ENCODE data around the gene SCN4A. TPM values are rescaled to one million over a fixed set of nuclear protein-coding genes. Genes with fewer than 3 reads are reported as not detected.
"Not testable (repeated sequence)": the region's sequence is repeated elsewhere in the genome, so short reads cannot be mapped to it uniquely, and the experiment has no call there.

Gene SCN4A
- total RNA-seq, 4 donors from 2014 or later: under 0.01 to 0.71 (median 0.20) TPM

- Histone ChIP-seq H3K4me1 (peaks cover 0 to 4% (median 2%) of the 10 kb centered on the region in 4 donors), H3K4me3 (no peak overlapping the region), H3K36me3 (peaks cover 0 to 13% (median 0%) of the 10 kb centered on the region in 4 donors), H3K9me3 (no peaks in the 10 kb centered on the region), H3K27me3 (no peaks in the 10 kb centered on the region), H3K27ac (replicated peaks in 1 of 4) (no peak overlapping the region)
- intact Hi-C loops (cut with DNase I): no loop called here
- WGBS: 79% methylated on average over 4 of the region's 5 CpGs
- DNase-seq (ENCODE audit: extremely low spot score): no peak
- TF ChIP-seq CTCF (IDR thresholded peaks at IDR 0.05) (no peak), POLR2A (IDR thresholded peaks at IDR 0.05; ENCODE audit: low read depth) (no peak), POLR2AphosphoS5 (IDR thresholded peaks at IDR 0.05) (no peak), EP300 (IDR thresholded peaks at IDR 0.05) (no peak)
Observed at GRCh38 chr17:63925615-63926014, 47.1 kb downstream of the SCN4A start.

- H3K4me3 ChIP-seq; intact Hi-C loops (cut with DNase I); H3K4me1 ChIP-seq; H3K9me3 ChIP-seq; H3K27ac ChIP-seq (replicated peaks in 1 of 4); DNase-seq (ENCODE audit: extremely low spot score); H3K36me3 ChIP-seq: not testable (repeated sequence)
- WGBS: 78% methylated on average over 9 of the region's 9 CpGs
- H3K27me3 ChIP-seq: peaks cover 0 to 13% (median 0%) of the 10 kb centered on the region in 4 donors
Observed at GRCh38 chr17:63922402-63922801, 50.3 kb downstream of the SCN4A start.

- intact Hi-C loops (cut with DNase I); H3K4me1 ChIP-seq: not testable (repeated sequence)
- WGBS: 92% methylated on average over 4 of the region's 5 CpGs
Observed at GRCh38 chr17:63920779-63921178, 51.9 kb downstream of the SCN4A start.

GRCh38 chr17:63920050-63920449 lies 52.7 kb downstream of the SCN4A start:
- 89% methylated on average over 6 of the region's 6 CpGs for WGBS
- H3K4me1 ChIP-seq; DNase-seq (ENCODE audit: extremely low spot score); H3K36me3 ChIP-seq; H3K9me3 ChIP-seq; H3K4me3 ChIP-seq; intact Hi-C loops (cut with DNase I); H3K27ac ChIP-seq (replicated peaks in 1 of 4): not testable (repeated sequence)
- peaks cover 0 to 13% (median 0%) of the 10 kb centered on the region in 4 donors for H3K27me3 ChIP-seq

More at GRCh38 chr17:63920779-63921178, 51.9 kb downstream of the SCN4A start:
- not testable (repeated sequence) for DNase-seq (ENCODE audit: extremely low spot score); H3K9me3 ChIP-seq; H3K36me3 ChIP-seq; H3K27ac ChIP-seq (replicated peaks in 1 of 4); H3K4me3 ChIP-seq
- peaks cover 0 to 13% (median 0%) of the 10 kb centered on the region in 4 donors for H3K27me3 ChIP-seq

GRCh38 chr17:63919311-63919723 lies 53.4 kb downstream of the SCN4A start:
- Histone ChIP-seq H3K9me3 (no peaks in the 10 kb centered on the region), H3K4me1 (peaks cover 0 to 7% (median 3%) of the 10 kb centered on the region in 4 donors), H3K27ac (replicated peaks in 1 of 4) (no peak overlapping the region), H3K4me3 (no peak overlapping the region), H3K27me3 (peaks cover 0 to 13% (median 0%) of the 10 kb centered on the region in 4 donors), H3K36me3 (no peaks in the 10 kb centered on the region)
- intact Hi-C loops (cut with DNase I): loop anchor here (1.0 to 10.0 kb wide), 3 partner anchors 106 to 365 kb away; partner anchors contain the start of gene ERN1
- WGBS: 46% methylated on average over 8 of the region's 8 CpGs
- no peak for TF ChIP-seq EP300 (IDR thresholded peaks at IDR 0.05)
- no peak for TF ChIP-seq POLR2A (IDR thresholded peaks at IDR 0.05; ENCODE audit: low read depth)
- peak; percentile 82 to 94 (median 88) for TF ChIP-seq CTCF (IDR thresholded peaks at IDR 0.05)
- TF ChIP-seq POLR2AphosphoS5 (IDR thresholded peaks at IDR 0.05): no peak
- no peak for DNase-seq (ENCODE audit: extremely low spot score)

- not testable (repeated sequence) for DNase-seq (ENCODE audit: extremely low spot score); H3K27ac ChIP-seq (replicated peaks in 1 of 4); H3K9me3 ChIP-seq; H3K4me1 ChIP-seq; H3K36me3 ChIP-seq; H3K4me3 ChIP-seq
- intact Hi-C loops (cut with DNase I): loop anchor here (1.0 to 10.0 kb wide), 3 partner anchors 106 to 366 kb away; partner anchors contain the start of gene ERN1
- WGBS: 46% methylated on average over 10 of the region's 10 CpGs
- H3K27me3 ChIP-seq: peaks cover 0 to 13% (median 0%) of the 10 kb centered on the region in 4 donors
Observed at GRCh38 chr17:63918789-63919305, 53.9 kb downstream of the SCN4A start, which contains the start of gene GH1. GH1 (minus strand) TSS chr17:63918839; CDS start chr17:63918776, 63 bp downstream.

- intact Hi-C loops (cut with DNase I): loop anchor here (10.0 kb wide), 2 partner anchors 216 to 366 kb away; partner anchors contain the start of gene ERN1
- Histone ChIP-seq H3K4me3 (no peak overlapping the region), H3K4me1 (peaks cover 0 to 7% (median 3%) of the 10 kb centered on the region in 4 donors), H3K9me3 (no peaks in the 10 kb centered on the region), H3K27me3 (peaks cover 0 to 13% (median 0%) of the 10 kb centered on the region in 4 donors), H3K27ac (replicated peaks in 1 of 4) (no peak overlapping the region), H3K36me3 (no peaks in the 10 kb centered on the region)
- TF ChIP-seq CTCF (IDR thresholded peaks at IDR 0.05) (no peak), POLR2A (IDR thresholded peaks at IDR 0.05; ENCODE audit: low read depth) (no peak), EP300 (IDR thresholded peaks at IDR 0.05) (no peak), POLR2AphosphoS5 (IDR thresholded peaks at IDR 0.05) (no peak)
- WGBS: 73% methylated on average over 7 of the region's 10 CpGs
- no peak for DNase-seq (ENCODE audit: extremely low spot score)
Observed at GRCh38 chr17:63918305-63918704, 54.4 kb downstream of the SCN4A start.

Measured in esophagus muscularis mucosa (tissue), 4 donors.